Lung (tissue), 12 donors: ENCODE data around the gene SMARCC2. TPM values are rescaled to one million over a fixed set of nuclear protein-coding genes. Genes with fewer than 3 reads are reported as not detected.

Source experiments
- ATAC-seq: fragments of 200-7000 bp; cut with Tn5 transposase; one replicate; pipeline ENCODE4 v1.9.1; 2020; ENCODE audit warnings: moderate number of reproducible peaks; ENCODE audit not compliant: insufficient read depth, low FRiP score
- DNase-seq, 3 donors: peaks; one replicate each; pipeline ENCODE4 v3.0.0-alpha.2; 2013 to 2017
- H3K27ac ChIP-seq, 2 donors: one replicate each; pipeline ENCODE4 v1.5.1; 2013; ENCODE audit warnings: mild to moderate bottlenecking in 2 of 2, moderate library complexity in 2 of 2, control low read depth in 1 of 2, inconsistent platforms in 1 of 2, low read depth in 1 of 2, low read length in 1 of 2
- H3K27me3 ChIP-seq, 3 donors: one replicate each; pipeline ENCODE4 v1.5.1; 2013; ENCODE audit warnings: low read length in 2 of 3; ENCODE audit not compliant: control insufficient read depth in 3 of 3, insufficient read depth in 3 of 3
- H3K36me3 ChIP-seq, 4 donors: one replicate each; pipeline ENCODE4 v1.5.1; 2013; ENCODE audit warnings: low read length in 4 of 4, mild to moderate bottlenecking in 1 of 4, moderate library complexity in 1 of 4; ENCODE audit not compliant: control insufficient read depth in 4 of 4, insufficient read depth in 4 of 4
- H3K4me1 ChIP-seq, 5 donors: one replicate each; pipeline ENCODE4 v1.5.1; 2013; ENCODE audit warnings: low read length in 5 of 5, mild to moderate bottlenecking in 2 of 5, moderate library complexity in 1 of 5; ENCODE audit not compliant: control insufficient read depth in 5 of 5, insufficient read depth in 5 of 5
- H3K4me3 ChIP-seq: one replicate; pipeline ENCODE4 v1.5.1; 2013; ENCODE audit warnings: mild to moderate bottlenecking, control low read depth, moderate library complexity
- H3K9ac ChIP-seq, 2 donors: one replicate each; pipeline ENCODE4 v1.5.1; 2013; ENCODE audit warnings: low read length in 2 of 2, control low read depth in 1 of 2; ENCODE audit not compliant: insufficient read depth in 1 of 2
- H3K9me3 ChIP-seq, 4 donors: one replicate each; pipeline ENCODE4 v1.5.1; 2013; ENCODE audit warnings: low read length in 3 of 4, mild to moderate bottlenecking in 1 of 4, moderate library complexity in 1 of 4; ENCODE audit not compliant: control insufficient read depth in 4 of 4, insufficient read depth in 3 of 4
- WGBS, 2 donors: extraction: QIAGEN DNeasy Blood & Tissue Kit; methylation state at CpG; one replicate each; pipeline ENCODE4 v1.1.7; 2013; 5-methylcytosine and 5-hydroxymethylcytosine counted together
- polyA plus RNA-seq, 2 donors: library from polyadenylated mRNA; stranded (reverse); fragments of 200-250 nt; gene quantifications; one replicate each; pipeline ENCODE4 v1.2.1, GENCODE V29; 2013
- total RNA-seq, 2 donors: library from RNA; depleted of rRNA in 1 of 2; stranded (reverse); fragments of >200 nt in 1 of 2; gene quantifications; one replicate each; pipeline ENCODE4 v1.2.1, GENCODE V29; 2014 to 2021
- TF ChIP-seq, protein P1 (sequence below): IDR thresholded peaks from 2 replicates; pipeline ENCODE4 v1.5.1; 2012; ENCODE audit warnings: mild to moderate bottlenecking; ENCODE audit errors: control extremely low read depth, extremely low read depth
- donor health status: control.
- donor health status: control.
- donor health status: Bipolar disorder and iron deficiency.
- donor health status: healthy.
- donor health status: DM: yes; HTN: yes; CAD: no.

The SMARCC2 gene
- total and polyA plus RNA-seq, 4 donors, result 23.9 to 97.5 (median 47.7) TPM

DNA sequence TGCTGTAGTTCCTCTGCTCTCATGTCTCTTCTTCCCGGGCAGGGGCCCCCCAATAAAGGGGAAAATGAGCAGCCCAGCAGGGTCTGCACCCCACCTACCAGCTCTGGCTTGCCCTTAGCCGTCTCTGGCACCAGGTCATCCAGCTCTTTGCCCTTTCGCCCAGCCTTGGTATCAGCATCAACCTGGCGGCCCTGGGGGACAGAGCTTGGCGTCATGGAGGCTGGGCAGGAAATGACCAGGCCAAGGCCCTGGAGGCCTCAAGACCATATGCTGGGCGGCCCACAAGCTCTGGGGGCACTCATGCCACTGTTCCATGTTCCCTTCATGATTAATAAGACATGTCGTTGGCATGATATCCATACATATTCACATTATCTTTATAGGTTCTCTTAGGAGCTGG is 16.4 kb downstream of the SMARCC2 start:
- TF ChIP-seq, protein P1, sequence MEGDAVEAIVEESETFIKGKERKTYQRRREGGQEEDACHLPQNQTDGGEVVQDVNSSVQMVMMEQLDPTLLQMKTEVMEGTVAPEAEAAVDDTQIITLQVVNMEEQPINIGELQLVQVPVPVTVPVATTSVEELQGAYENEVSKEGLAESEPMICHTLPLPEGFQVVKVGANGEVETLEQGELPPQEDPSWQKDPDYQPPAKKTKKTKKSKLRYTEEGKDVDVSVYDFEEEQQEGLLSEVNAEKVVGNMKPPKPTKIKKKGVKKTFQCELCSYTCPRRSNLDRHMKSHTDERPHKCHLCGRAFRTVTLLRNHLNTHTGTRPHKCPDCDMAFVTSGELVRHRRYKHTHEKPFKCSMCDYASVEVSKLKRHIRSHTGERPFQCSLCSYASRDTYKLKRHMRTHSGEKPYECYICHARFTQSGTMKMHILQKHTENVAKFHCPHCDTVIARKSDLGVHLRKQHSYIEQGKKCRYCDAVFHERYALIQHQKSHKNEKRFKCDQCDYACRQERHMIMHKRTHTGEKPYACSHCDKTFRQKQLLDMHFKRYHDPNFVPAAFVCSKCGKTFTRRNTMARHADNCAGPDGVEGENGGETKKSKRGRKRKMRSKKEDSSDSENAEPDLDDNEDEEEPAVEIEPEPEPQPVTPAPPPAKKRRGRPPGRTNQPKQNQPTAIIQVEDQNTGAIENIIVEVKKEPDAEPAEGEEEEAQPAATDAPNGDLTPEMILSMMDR, result no peak
- Histone ChIP-seq H3K27me3 (no peaks in the 10 kb centered on the region), H3K9me3 (no peaks in the 10 kb centered on the region), H3K4me3 (no peak overlapping the region), H3K9ac (no peak overlapping the region), H3K4me1 (no peaks in the 10 kb centered on the region), H3K27ac (no peak overlapping the region), H3K36me3 (peaks cover 41 to 61% (median 54%) of the 10 kb centered on the region in 4 donors)
- ATAC-seq, result no peak
- no peak for DNase-seq
- WGBS, 2 donors, result 90% methylated on average over 7 of the region's 7 CpGs

DNA sequence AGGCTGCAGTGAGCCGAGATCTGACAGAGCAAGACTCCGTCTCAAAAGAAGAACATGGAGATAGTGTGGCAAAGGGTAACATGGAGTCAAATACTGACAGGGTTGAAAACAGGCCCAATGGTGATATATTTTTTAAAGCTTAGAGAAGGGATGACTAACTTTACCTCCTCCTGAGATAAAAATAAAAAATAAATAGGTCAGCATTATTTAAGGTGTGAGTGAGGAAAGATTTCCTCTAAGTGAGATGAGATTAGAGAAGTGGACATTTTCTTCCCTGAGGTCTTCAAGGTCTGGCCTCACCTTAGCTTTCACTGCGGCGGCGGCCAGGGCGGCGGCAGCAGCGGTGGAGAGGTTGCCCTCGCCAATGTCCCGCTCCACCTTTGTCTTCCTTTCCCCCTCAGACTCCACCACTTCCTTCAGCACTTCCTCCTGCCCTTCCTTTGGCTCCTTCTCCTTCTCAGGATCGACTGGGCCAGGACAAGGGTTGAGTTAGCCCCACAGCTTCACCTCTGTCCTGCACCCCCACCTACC is 20.0 kb downstream of the SMARCC2 start:
- WGBS, 2 donors, result 74% methylated on average over 11 of the region's 11 CpGs
- ATAC-seq (no peak), DNase-seq (no peak)
- no peak overlapping the region for H3K9ac ChIP-seq
- TF ChIP-seq, protein P1, result no peak
- no peak overlapping the region for H3K27ac ChIP-seq
- H3K9me3 ChIP-seq, result no peaks in the 10 kb centered on the region
- H3K27me3 ChIP-seq, result no peaks in the 10 kb centered on the region
- peaks cover 40 to 69% (median 58%) of the 10 kb centered on the region in 4 donors for H3K36me3 ChIP-seq
- no peaks in the 10 kb centered on the region for H3K4me1 ChIP-seq
- H3K4me3 ChIP-seq, result no peak overlapping the region

DNA sequence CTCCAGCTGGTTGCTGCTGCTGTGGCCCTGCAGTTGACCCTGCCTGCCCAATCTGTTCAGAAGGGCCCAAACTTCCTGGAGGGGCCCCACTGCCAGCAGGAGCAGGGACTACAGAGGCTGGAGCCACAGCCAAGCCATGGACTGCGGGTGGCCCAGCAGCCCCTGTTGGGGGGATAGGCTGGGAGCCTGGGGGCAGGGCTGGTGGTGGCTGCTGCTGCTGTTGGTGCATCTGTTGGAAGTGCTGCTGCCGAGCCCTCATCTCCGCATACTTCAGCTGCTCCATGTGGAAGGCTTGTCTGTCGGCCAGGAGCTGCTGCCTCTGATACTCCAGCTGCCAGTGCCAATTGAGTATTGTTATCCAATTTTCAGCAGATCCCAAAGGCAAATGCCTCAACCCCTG is 23.9 kb downstream of the SMARCC2 start:
- H3K27me3 ChIP-seq, result no peaks in the 10 kb centered on the region
- ATAC-seq (no peak), DNase-seq (no peak)
- H3K36me3 ChIP-seq, result peaks cover 16 to 69% (median 57%) of the 10 kb centered on the region in 4 donors
- no peak overlapping the region for H3K27ac ChIP-seq
- WGBS, 2 donors, result 77 to 82% methylated on average over 4 of the region's 4 CpGs
- no peaks in the 10 kb centered on the region for H3K9me3 ChIP-seq
- TF ChIP-seq, protein P1, result no peak
- H3K4me3 ChIP-seq, result no peak overlapping the region
- H3K4me1 ChIP-seq, result peaks cover 0 to 9% (median 5%) of the 10 kb centered on the region in 5 donors
- no peak overlapping the region for H3K9ac ChIP-seq

DNA sequence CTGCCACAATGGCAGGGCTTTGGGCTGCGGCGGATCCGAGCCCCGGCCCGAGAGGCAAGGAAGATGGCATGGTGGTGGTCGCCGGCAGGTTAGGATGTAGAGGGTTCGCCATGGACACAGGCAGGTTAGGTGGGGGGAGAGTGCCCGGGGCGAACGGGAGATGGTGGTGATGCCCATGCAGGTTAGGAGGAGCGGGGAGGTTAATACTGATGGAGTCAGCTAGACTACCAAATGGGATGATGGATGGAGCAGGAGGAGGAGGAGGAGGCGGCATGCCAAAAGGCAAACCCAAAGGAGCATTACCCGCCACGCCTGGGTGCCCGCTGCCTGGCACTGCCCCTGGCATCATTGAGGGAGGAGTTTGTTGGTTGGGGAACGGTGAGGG is 24.9 kb downstream of the SMARCC2 start:
- no peak overlapping the region for H3K4me3 ChIP-seq
- DNase-seq (no peak), ATAC-seq (no peak)
- H3K36me3 ChIP-seq, result peaks cover 17 to 68% (median 62%) of the 10 kb centered on the region in 4 donors
- H3K9ac ChIP-seq, result no peak overlapping the region
- H3K27ac ChIP-seq, result no peak overlapping the region
- WGBS, 2 donors, result 94 to 95% methylated on average over 17 of the region's 17 CpGs
- no peaks in the 10 kb centered on the region for H3K9me3 ChIP-seq
- TF ChIP-seq, protein P1, result no peak
- H3K4me1 ChIP-seq, result peaks cover 0 to 17% (median 13%) of the 10 kb centered on the region in 5 donors
- H3K27me3 ChIP-seq, result no peaks in the 10 kb centered on the region
